Measurements from ENCODE around the gene CFAP299.

DNA sequence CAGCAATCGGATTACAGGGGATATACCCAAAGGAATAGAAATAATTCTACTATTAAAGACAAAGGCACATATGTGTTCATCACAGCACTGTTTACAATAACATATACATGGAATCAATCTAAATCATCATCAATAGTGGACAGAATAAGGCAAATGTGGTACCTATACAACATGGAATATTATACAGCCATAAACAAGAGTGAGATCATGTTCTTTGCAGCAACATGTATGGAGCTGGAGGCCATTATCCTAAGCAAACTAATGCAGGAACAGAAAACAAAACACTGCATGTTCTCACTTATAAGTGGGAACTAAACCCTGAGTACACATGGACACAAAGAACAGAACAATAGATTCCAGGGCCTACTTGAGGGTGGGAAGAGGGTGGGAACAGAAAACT lies 163.2 kb downstream of the CFAP299 start:
- TF ChIP-seq, protein P1, sequence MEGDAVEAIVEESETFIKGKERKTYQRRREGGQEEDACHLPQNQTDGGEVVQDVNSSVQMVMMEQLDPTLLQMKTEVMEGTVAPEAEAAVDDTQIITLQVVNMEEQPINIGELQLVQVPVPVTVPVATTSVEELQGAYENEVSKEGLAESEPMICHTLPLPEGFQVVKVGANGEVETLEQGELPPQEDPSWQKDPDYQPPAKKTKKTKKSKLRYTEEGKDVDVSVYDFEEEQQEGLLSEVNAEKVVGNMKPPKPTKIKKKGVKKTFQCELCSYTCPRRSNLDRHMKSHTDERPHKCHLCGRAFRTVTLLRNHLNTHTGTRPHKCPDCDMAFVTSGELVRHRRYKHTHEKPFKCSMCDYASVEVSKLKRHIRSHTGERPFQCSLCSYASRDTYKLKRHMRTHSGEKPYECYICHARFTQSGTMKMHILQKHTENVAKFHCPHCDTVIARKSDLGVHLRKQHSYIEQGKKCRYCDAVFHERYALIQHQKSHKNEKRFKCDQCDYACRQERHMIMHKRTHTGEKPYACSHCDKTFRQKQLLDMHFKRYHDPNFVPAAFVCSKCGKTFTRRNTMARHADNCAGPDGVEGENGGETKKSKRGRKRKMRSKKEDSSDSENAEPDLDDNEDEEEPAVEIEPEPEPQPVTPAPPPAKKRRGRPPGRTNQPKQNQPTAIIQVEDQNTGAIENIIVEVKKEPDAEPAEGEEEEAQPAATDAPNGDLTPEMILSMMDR (IDR thresholded peaks at IDR 0.05), result no peak
- TF ChIP-seq POLR2A (IDR thresholded peaks at IDR 0.05), result no peak

Data from right lobe of liver (tissue), 4 donors.